ENCODE results near the gene RHBDD3. TPM values are rescaled to one million over a fixed set of nuclear protein-coding genes. Genes with fewer than 3 reads are reported as not detected.

RHBDD3 gene
- total RNA-seq, 1 donor from 2014 or later, result 41.0 TPM

DNA sequence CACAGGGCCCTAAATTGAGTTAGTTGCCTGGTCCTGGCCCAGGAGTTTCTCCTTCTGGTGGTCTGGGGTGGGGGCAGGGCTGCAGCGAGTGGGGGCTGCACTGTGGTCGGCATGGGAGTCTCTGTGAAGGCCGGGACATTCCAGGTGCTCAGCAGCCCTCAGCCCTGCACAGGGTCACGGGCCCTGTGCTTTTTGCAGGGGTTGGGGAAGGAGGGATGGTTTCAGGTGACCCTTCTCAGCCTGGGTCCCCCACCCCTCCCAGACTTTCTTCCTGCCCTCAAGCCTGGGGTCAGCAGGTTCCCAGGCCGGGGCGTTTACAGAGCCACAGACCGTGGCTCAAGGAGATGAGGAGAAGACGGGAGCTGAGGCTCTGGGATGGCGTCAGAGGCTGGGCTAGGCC, 54.3 kb downstream of the RHBDD3 start:
- no peak overlapping the region for H3K4me3 Mint-ChIP-seq (ENCODE audit: unreplicated experiment)
- TF ChIP-seq, protein P1, sequence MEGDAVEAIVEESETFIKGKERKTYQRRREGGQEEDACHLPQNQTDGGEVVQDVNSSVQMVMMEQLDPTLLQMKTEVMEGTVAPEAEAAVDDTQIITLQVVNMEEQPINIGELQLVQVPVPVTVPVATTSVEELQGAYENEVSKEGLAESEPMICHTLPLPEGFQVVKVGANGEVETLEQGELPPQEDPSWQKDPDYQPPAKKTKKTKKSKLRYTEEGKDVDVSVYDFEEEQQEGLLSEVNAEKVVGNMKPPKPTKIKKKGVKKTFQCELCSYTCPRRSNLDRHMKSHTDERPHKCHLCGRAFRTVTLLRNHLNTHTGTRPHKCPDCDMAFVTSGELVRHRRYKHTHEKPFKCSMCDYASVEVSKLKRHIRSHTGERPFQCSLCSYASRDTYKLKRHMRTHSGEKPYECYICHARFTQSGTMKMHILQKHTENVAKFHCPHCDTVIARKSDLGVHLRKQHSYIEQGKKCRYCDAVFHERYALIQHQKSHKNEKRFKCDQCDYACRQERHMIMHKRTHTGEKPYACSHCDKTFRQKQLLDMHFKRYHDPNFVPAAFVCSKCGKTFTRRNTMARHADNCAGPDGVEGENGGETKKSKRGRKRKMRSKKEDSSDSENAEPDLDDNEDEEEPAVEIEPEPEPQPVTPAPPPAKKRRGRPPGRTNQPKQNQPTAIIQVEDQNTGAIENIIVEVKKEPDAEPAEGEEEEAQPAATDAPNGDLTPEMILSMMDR (IDR thresholded peaks at IDR 0.05), result no peak
- no peak overlapping the region for H3K27ac Mint-ChIP-seq (ENCODE audit: unreplicated experiment)
- no peaks in the 10 kb centered on the region for H3K36me3 Mint-ChIP-seq (ENCODE audit: unreplicated experiment)
- no peaks in the 10 kb centered on the region for H3K9me3 Mint-ChIP-seq (ENCODE audit: unreplicated experiment)
- no peak for DNase-seq (ENCODE audit: extremely low spot score, unreplicated experiment)
- H3K4me1 Mint-ChIP-seq (ENCODE audit: unreplicated experiment), result no peaks in the 10 kb centered on the region
- H3K27me3 Mint-ChIP-seq (ENCODE audit: unreplicated experiment), result peaks cover 9% of the 10 kb centered on the region

GRCh38 chr22:29212743-29213142, 55.0 kb downstream of the RHBDD3 start:
- no peak for DNase-seq (ENCODE audit: extremely low spot score, unreplicated experiment)
- no peaks in the 10 kb centered on the region for H3K36me3 Mint-ChIP-seq (ENCODE audit: unreplicated experiment)
- H3K9me3 Mint-ChIP-seq (ENCODE audit: unreplicated experiment), result no peaks in the 10 kb centered on the region
- TF ChIP-seq, protein P1 (IDR thresholded peaks at IDR 0.05), result no peak
- no peak overlapping the region for H3K4me3 Mint-ChIP-seq (ENCODE audit: unreplicated experiment)
- H3K27me3 Mint-ChIP-seq (ENCODE audit: unreplicated experiment), result peaks cover 5% of the 10 kb centered on the region
- no peaks in the 10 kb centered on the region for H3K4me1 Mint-ChIP-seq (ENCODE audit: unreplicated experiment)
- H3K27ac Mint-ChIP-seq (ENCODE audit: unreplicated experiment), result no peak overlapping the region

- no peak overlapping the region for H3K4me3 Mint-ChIP-seq (ENCODE audit: unreplicated experiment)
- TF ChIP-seq, protein P1 (IDR thresholded peaks at IDR 0.05), result no peak
- DNase-seq (ENCODE audit: extremely low spot score, unreplicated experiment), result no peak
- no peaks in the 10 kb centered on the region for H3K36me3 Mint-ChIP-seq (ENCODE audit: unreplicated experiment)
- peaks cover 7% of the 10 kb centered on the region for H3K27me3 Mint-ChIP-seq (ENCODE audit: unreplicated experiment)
- no peak overlapping the region for H3K27ac Mint-ChIP-seq (ENCODE audit: unreplicated experiment)
- no peaks in the 10 kb centered on the region for H3K9me3 Mint-ChIP-seq (ENCODE audit: unreplicated experiment)
- peaks cover 1% of the 10 kb centered on the region for H3K4me1 Mint-ChIP-seq (ENCODE audit: unreplicated experiment)
Observed at GRCh38 chr22:29211466-29211865, 56.3 kb downstream of the RHBDD3 start.

DNA sequence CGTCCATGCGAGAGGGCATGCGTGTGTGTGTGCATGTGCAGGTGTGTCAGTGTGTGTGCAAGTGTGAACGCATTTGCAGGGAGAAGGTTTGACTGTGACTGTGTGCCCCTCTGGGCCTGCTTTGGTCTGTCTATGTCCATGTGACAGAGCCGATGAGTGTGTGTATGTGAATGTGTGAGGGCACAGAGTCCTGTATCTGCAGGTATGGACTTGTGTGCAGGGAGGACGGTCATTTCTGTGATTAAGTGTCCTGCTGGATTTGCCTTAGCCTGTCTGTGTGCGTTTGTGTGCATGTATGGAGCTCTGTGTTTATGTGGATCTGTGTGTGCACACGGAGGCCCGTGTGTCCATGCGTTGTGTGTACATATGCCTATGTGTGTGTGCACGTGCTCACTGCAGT, 56.7 kb downstream of the RHBDD3 start:
- Mint-ChIP-seq H3K27ac (ENCODE audit: unreplicated experiment) (no peak overlapping the region), H3K27me3 (ENCODE audit: unreplicated experiment) (peaks cover 9% of the 10 kb centered on the region), H3K9me3 (ENCODE audit: unreplicated experiment) (no peaks in the 10 kb centered on the region), H3K36me3 (ENCODE audit: unreplicated experiment) (no peaks in the 10 kb centered on the region), H3K4me3 (ENCODE audit: unreplicated experiment) (no peak overlapping the region), H3K4me1 (ENCODE audit: unreplicated experiment) (peaks cover 3% of the 10 kb centered on the region)
- TF ChIP-seq, protein P1 (IDR thresholded peaks at IDR 0.05), result no peak
- no peak for DNase-seq (ENCODE audit: extremely low spot score, unreplicated experiment)

Other genes starting within 250 kb of the RHBDD3 start
- not detected in 2 replicates for gene C22orf31, start 206.2 kb downstream of the RHBDD3 start, total RNA-seq
- 2.9 and 5.4 TPM in 2 replicates for gene KREMEN1, start 194.9 kb downstream of the RHBDD3 start, total RNA-seq
- gene EMID1, start 62.1 kb downstream of the RHBDD3 start, total RNA-seq, result 0.42 and 0.51 TPM in 2 replicates
- 218 and 228 TPM in 2 replicates for gene EWSR1, start 287 bp upstream of the RHBDD3 start, total RNA-seq
- gene GAS2L1, start 38.7 kb upstream of the RHBDD3 start, total RNA-seq, result 21.6 and 22.3 TPM in 2 replicates
- gene RASL10A, start 47.7 kb upstream of the RHBDD3 start, total RNA-seq, result not detected in 2 replicates
- 42.0 and 45.4 TPM in 2 replicates for gene AP1B1, start 120.6 kb upstream of the RHBDD3 start, total RNA-seq
- not detected in 2 replicates for gene RFPL1, start 170.6 kb upstream of the RHBDD3 start, total RNA-seq
- 0.62 and 1.4 TPM in 2 replicates for gene NEFH, start 212.2 kb upstream of the RHBDD3 start, total RNA-seq